Sciatic nerve (tissue), 2 donors: ENCODE data around the gene GBX2. TPM values are rescaled to one million over a fixed set of nuclear protein-coding genes. Genes with fewer than 3 reads are reported as not detected.

Experiments
- ATAC-seq: fragments of 200-7000 bp; cut with Tn5 transposase; one replicate; pipeline ENCODE4 v1.9.1; 2020; ENCODE audit warnings: mild to moderate bottlenecking, moderate library complexity
- DNase-seq: peaks from one replicate; pipeline ENCODE4 v3.0.0-alpha.2; 2020; ENCODE audit warnings: low spot score
- intact Hi-C: fragments of 100-400 bp; cut with DNase I; formaldehyde crosslinking; loops from one replicate; pipeline ENCODE4 v1.14.2; 2022
- total RNA-seq: library from RNA; stranded (reverse); fragmentation: NEBNext Ultra II Directional; extraction: Animal tissue kit (Norgen Biotek cat#: 25700); gene quantifications from one replicate; pipeline ENCODE4 v1.2.1, GENCODE V29; 2021
- donor health status: DM: no; HTN: no; CAD: no.
- donor health status: DM: no; HTN: no; CAD: no.

Gene GBX2
- total RNA-seq, 1 donor from 2014 or later = not detected

DNA sequence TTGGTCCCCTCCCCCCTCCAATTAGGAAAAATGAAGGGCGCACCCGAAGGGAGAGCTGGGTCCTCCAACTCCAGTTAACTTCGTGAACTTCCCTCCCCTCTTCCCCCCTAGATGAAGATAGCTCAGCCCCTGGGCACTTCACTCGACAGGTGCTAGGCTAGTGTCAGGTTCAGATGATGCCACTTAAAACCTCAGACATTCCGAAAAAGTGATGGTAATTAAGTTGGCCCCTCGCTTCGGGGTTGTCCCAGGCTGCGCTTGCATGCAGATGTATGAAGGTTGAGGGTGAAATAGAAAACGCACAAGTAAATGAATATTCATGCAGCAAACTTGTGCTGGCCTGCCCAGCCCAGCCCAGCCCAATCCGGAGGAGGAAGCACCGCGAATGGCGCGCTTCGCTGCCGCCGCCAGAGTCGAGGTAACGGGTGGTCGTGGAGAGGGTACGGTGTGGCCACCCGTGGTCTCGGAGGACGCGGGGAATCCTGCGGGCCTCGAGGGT is 3.0 kb upstream of the GBX2 start:
- no peak for DNase-seq
- intact Hi-C loops = no loop called here
- no peak for ATAC-seq

DNA sequence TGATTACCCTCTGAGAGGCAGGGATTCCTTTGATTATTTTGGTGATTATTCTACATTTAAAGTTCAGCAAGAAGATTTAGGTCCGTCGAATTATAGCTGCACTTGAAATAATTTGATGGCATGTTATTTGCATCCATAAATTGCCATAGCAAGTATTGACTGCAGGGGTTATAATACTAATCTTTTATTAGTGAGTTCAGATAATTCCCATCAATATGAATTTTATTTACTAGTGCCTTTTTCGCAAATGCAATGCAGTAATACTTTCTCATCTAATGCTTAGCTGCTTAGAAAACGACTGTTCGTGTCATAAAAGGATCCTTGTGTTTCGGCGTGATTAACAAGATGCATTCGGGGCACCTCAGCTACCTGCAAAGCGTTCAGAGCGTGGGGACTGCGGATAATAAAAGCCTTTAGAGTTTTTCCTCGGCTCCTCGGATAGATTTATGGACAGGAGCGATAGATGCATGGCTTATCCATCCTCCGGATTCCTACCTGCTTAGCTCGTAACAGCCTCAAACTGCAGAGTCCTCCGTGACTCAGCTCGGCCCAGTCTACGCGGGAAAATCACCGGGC is 2.5 kb upstream of the GBX2 start:
- intact Hi-C loops = no loop called here
- DNase-seq (no peak), ATAC-seq (no peak)

- intact Hi-C loops = loop anchor here (10.0 kb wide), 1 partner anchor 395 kb away; no protein-coding TSS in a partner anchor
- DNase-seq (no peak), ATAC-seq (no peak)
These were observed 1.8 kb upstream of the GBX2 start for GRCh38 chr2:236169741-236170589.

DNA sequence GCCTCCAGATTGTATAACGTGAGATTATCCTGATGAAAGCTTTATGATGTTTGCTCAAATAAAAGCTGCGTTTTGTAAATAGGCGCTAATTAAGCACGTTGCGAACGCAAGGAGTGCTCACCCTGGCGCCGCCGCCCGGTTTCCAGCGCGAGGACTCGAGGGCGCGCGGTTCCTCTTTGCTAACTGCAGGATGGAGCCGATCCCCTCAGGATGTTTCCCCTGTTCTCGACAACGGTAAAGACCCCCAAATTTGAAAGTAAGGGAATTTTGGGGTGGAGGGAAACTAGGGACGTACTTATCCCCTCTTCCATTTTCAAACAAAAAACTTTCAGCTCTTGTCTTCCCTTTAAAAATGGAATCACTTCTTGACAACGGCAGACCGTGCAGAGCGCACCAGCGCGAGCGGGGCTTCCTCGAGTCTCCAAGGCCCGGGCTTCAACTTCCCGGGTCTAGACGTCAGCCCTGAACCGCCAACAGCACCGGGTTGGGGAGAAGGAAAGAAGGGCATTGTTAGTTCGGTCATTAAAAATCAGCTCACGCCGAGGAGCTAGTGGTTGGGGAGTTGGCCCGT is 1.1 kb upstream of the GBX2 start:
- DNase-seq = no peak

DNA sequence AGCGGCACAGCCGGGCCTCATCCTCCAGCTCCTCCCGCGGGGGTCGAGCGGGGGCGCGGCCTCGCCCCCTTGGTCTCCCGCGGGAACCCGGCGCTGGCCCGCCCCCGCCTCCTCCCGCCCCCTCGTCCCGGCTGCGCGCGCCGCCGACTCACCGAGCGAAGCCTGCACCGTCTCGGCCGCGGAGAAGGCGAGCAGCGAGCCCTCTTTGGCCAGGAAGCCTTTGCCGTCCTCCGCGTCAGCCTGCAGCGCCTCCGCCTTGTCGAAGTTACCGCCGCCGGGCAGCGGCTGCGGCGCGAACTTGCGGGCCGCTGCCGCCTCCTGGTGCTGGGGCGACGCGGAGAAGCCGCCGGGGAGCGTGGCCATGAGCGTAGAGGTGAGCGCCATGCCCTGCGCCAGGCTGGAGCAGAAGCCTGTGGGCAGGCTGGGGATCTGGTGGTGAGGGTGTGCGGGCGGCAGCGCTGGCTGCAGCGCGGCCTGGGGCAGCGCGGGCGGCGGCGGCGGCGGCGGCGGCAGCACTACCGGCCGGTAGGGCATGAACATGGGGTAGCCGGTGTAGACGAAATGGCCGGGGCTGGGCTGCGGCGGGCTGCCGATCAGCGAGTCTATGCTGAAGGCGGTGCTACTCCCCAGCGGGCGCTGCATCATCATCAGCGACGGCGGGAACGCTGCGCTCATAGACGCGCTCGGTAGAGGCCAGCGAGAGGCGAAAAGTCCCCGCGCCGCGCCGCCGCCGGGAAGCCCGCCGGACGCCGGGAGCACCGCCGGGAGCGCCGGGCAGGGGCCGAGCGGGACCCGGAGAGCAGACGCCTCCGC is 683 bp downstream of the GBX2 start:
- ATAC-seq = no peak
- DNase-seq = no peak
- intact Hi-C loops = loop anchor here (10.0 kb wide), 1 partner anchor 393 kb away; no protein-coding TSS in a partner anchor

More for the DNA sequence above, 1.1 kb upstream of the GBX2 start:
- intact Hi-C loops = loop anchor here (10.0 kb wide), 1 partner anchor 394 kb away; no protein-coding TSS in a partner anchor
- no peak for ATAC-seq

DNA sequence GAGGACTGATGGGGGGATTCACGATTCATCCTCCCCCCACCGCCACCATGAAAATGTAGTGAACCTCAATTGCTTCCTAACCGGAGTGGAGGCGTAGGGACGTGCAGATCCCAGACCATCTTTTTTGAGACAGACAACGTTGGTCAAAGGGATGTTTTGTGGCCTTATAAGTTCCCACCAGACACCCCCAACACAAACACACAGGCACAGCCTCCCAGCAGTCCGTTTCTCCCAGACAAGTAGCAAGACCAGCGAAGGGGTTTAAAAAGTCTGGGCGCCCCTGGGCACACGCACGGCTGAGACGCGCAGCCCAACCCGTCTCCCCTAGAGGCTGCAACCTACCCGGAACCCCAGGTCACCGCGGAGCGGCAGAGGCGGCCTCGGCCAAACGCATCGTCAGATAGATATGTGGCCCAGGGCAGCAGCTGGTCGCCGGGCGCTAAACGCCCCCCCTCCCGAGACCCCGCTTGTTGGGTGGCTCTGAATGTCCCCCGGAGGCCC is 1.3 kb downstream of the GBX2 start:
- DNase-seq (no peak), ATAC-seq (no peak)
- intact Hi-C loops = loop anchor here (10.0 kb wide), 1 partner anchor 392 kb away; no protein-coding TSS in a partner anchor

GRCh38 chr2:236165842-236166795 is 2.1 kb downstream of the GBX2 start:
- no peak for DNase-seq
- no peak for ATAC-seq
- intact Hi-C loops = loop anchor here (10.0 kb wide), 1 partner anchor 391 kb away; no protein-coding TSS in a partner anchor

DNA sequence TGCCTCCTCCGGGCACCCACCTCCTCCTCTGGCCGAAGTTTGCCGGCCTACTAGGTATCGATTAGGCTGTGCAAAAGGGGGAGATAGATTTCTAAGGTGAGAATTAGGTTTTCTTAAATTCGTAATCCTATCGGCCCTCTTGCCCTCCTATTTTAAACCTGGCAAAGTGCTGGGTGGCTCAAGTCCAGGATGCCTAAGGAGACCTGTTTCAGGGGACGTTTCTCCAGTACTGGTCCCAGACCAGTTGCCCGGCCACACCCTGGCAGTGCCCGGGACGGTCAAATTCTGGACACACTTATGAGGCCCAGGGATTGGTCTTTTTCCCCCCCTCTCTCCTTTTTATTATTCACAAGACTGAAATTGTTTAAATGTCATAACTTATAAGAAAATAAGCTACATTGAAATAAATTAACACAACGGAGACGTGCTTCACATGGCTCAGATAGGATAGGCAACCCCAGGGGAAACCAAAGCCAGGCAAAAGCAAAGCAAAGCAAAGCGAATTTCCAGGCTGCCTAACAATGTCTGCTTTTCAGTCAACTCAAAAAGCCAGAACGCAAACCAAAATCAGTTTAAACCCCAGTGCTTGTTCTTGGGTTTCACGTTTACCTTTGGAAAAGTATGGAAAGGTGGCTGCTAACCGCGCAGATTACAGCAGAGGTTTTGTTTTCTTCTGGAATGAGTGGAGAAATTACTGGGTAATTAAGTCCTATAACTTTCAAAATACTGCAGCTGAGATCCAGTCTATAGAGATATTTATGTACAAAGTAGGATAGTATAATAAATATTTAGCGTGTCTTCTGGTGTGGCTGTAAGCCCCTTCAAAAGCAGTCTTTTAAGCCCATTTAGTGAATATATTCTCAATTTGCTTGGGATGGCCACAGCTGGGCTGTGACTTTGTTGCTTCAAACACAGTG is 3.0 kb downstream of the GBX2 start:
- ATAC-seq = no peak
- DNase-seq = no peak
- intact Hi-C loops = loop anchor here (10.0 kb wide), 1 partner anchor 390 kb away; no protein-coding TSS in a partner anchor

DNA sequence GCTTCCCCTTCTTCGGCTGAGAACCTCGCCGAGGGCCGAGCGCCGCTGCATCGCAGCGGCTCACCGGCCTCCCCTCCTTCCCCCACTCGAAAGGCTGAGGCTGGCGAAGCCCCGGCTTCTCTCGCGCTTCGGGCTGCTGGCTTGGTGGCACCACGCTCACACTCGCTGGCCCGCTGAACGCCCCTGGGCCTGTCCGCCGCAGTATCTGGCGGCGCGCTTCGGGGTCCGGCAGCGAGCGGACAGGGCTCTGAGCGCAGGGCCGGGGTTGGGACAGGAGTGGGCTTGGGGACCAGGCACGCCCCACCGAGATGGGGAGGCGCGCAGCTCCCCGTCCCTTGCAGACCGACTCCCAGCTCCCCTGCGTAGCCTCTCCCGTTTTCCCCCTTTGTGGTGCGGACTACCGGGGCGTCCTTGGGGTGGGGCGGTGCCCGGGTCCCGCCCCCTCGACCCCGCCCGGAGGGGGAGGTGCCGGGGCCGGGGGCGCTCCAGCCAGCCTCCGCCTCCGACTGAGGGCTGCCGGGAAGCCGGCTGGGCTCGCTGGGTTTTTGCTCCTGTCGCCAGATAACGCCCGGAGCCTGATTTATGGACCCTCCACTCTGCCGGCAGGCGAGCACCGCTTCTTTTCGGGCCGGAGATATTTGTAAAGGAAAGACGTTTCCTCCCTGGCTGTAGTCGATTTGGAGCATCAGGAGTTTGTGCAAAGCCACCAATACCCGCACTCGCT is 3.8 kb downstream of the GBX2 start:
- DNase-seq = no peak
- peak; percentile 14 for ATAC-seq
- intact Hi-C loops = loop anchor here (10.0 kb wide), 1 partner anchor 390 kb away; no protein-coding TSS in a partner anchor

- ATAC-seq = no peak
- intact Hi-C loops = loop anchor here (10.0 kb wide), 1 partner anchor 389 kb away; no protein-coding TSS in a partner anchor
- DNase-seq = no peak
These were observed 4.5 kb downstream of the GBX2 start for GRCh38 chr2:236163471-236164200.

- ATAC-seq (no peak), DNase-seq (no peak)
- intact Hi-C loops = loop anchor here (10.0 kb wide), 1 partner anchor 388 kb away; no protein-coding TSS in a partner anchor
These were observed 5.2 kb downstream of the GBX2 start for GRCh38 chr2:236162882-236163470.

DNA sequence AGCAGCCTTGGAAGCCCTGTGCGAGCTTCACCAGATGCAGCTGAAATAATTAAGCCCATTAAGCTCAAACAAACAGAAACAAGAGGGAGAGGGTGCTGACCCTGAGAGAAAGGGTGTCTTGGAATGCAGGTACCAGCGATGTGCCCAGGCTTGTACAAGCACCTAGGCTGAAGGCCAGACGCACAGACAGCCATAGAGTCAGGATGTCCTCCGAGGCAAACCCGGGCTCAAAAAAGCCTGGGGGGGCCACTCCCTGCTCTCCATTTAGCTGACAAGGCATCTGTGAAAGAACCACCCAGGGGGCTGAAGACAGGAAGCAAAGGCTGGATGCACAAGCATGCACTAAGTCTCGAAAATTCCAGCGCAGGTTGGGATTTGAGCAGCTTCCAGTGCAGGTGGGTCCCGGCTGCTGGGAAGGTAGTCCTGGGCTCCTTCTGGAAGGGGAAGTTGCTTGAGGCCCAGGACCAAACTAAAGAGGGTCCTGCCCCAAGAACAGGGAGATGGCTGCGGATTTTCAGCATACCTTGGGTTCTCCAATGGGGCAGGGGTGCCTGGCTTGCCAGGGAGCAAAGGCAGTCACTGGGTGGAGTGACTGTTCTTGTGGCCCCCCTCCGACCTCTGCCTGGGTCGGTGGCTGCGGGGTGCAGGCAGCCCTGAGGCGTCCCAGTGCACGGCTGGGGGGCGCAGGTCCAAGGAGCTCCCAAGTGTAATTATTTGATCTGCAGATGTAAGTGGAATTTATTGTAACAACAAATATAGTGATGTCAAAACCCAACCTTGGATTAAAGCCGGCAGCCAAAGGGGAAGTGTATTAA is 5.9 kb downstream of the GBX2 start:
- intact Hi-C loops = loop anchor here (10.0 kb wide), 1 partner anchor 387 kb away; no protein-coding TSS in a partner anchor
- no peak for ATAC-seq

DNA sequence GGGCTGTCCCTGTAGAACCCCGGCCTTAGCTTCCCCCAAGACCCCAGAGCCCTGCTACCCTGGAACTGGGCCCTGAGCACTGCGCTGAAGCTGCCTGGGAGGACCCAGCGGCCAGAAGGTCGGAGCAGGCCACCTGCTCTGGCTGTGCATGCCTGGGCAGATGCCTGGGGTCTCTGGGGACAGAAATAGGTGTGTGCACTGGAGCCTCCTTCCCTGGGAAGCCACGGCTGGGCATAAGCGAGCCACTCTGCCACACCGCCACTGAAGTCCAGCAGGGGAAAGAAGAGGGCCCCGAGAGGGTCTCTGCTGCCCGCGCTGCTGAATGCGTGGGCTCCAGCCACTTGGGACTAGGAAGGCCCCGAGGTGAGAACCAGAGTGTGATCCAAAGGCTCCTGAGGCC is 6.7 kb downstream of the GBX2 start:
- ATAC-seq (no peak), DNase-seq (no peak)
- intact Hi-C loops = loop anchor here (10.0 kb wide), 1 partner anchor 387 kb away; no protein-coding TSS in a partner anchor

More for the DNA sequence above, 5.9 kb downstream of the GBX2 start:
- no peak for DNase-seq

- ATAC-seq = no peak
- no peak for DNase-seq
- intact Hi-C loops = loop anchor here (10.0 kb wide), 1 partner anchor 386 kb away; no protein-coding TSS in a partner anchor
These were observed 7.1 kb downstream of the GBX2 start for GRCh38 chr2:236161082-236161462.
